SK-N-MC (cell line): ENCODE data around the gene CASZ1.

ENCODE experiments used
- DNase-seq: peaks from one replicate; pipeline ENCODE4 v3.0.0-alpha.2; 2011; ENCODE audit warnings: low read depth, low spot score
- H3K27ac ChIP-seq: fragments of 200-600 bp; sonication (generic); 2 replicates; pipeline ENCODE4 v1.5.1; 2016; ENCODE audit warnings: mixed run types
- H3K36me3 ChIP-seq: fragments of 200-600 bp; sonication (generic); 2 replicates; pipeline ENCODE4 v1.6.1; 2017; ENCODE audit warnings: antibody characterized with exemption, low read length, mixed read lengths; ENCODE audit not compliant: insufficient read depth
- H3K4me3 ChIP-seq: fragments of 200-600 bp; sonication (generic); 2 replicates; pipeline ENCODE4 v1.5.1; 2016
- H3K9ac ChIP-seq: fragments of 200-600 bp; sonication (generic); 2 replicates; pipeline ENCODE4 v1.8.0; 2017; ENCODE audit warnings: mixed run types, mixed read lengths; ENCODE audit not compliant: insufficient read length
- H3K9me3 ChIP-seq: fragments of 200-600 bp; sonication (generic); 2 replicates; pipeline ENCODE4 v1.6.1; 2017; ENCODE audit warnings: low read depth, mild to moderate bottlenecking, antibody characterized with exemption, low read length, moderate library complexity, mixed read lengths
- EZH2 ChIP-seq: fragments of 200-600 bp; sonication (generic); IDR thresholded peaks from one replicate; pipeline ENCODE4 v1.6.1; 2017; ENCODE audit warnings: antibody characterized with exemption
- FOXP2 ChIP-seq: optimal IDR thresholded peaks from 2 replicates; pipeline ENCODE3; 2011; ENCODE audit warnings: mild to moderate bottlenecking, moderate library complexity; ENCODE audit not compliant: insufficient read depth; ENCODE audit errors: extremely low read length, control extremely low read depth
- POLR2AphosphoS5 ChIP-seq: IDR thresholded peaks from 2 replicates; pipeline ENCODE4 v1.6.1; 2012; ENCODE audit warnings: mild to moderate bottlenecking, low read depth, low read length, borderline replicate concordance

The CASZ1 gene

DNA sequence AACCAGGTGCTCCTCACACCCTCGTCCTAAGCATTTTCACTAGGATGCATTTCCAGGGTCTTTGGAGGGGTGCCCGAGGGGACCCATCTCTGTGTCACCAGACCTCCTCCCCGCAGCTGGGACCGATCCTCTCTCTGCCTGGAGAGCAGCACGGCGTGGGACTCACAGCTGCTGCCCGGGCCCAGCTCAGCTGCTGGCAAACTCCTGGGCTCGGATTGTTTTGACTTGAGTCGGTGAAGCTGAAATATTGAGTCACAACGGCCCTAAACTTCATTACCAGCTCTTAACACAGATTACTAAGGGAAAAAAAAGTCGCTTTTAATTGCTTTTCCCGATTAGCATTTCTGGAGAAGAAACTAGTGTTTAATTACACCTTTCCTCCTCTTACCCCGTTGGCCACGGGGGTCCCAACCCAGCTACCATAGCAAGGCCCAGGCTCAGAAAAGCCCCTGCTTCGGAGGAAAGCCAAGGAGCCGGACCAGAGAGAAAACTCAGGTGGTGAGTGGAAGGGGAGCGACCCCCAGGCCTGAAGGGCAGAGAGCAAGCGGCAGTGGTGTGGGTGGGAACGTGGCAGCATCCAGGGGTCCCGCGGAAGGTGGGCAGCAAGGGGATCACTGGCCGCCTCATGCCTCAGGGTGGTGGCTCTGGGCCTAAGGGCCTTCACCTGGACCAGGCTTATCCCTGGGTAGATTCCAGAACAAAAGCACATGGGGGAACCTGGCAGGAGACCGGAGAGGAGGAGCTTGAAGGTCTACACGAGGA lies 41.7 kb downstream of the CASZ1 start:
- no peaks in the 10 kb centered on the region for H3K36me3 ChIP-seq
- TF ChIP-seq EZH2 (no peak), FOXP2 (no peak), POLR2AphosphoS5 (no peak)
- H3K9ac ChIP-seq, result no peak overlapping the region
- no peaks in the 10 kb centered on the region for H3K9me3 ChIP-seq
- H3K27ac ChIP-seq, result no peak overlapping the region
- H3K4me3 ChIP-seq, result no peak overlapping the region
- no peak for DNase-seq

DNA sequence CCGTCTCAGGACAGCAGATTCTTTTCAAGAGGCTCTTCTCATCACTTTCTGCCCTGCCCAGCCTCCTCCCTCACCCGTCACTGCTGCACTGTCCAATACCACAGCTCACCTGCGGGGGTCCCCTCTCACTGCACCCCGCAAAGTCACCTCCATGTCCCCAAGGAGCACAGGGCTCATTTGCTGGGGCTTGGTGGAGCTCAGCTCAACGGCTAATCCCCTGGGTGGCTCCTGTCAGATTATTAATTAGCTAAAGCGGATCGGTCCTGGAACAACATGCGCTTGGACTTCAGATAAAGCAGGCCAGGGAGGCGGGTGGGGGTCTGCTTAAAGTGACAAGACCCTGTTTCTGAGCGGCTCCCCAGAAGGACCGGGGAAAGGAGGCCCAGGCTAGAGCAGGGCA lies 43.1 kb downstream of the CASZ1 start:
- Histone ChIP-seq H3K9me3 (no peaks in the 10 kb centered on the region), H3K27ac (no peak overlapping the region), H3K4me3 (no peak overlapping the region), H3K36me3 (no peaks in the 10 kb centered on the region), H3K9ac (no peak overlapping the region)
- TF ChIP-seq FOXP2 (no peak), EZH2 (no peak), POLR2AphosphoS5 (no peak)
- DNase-seq, result no peak

DNA sequence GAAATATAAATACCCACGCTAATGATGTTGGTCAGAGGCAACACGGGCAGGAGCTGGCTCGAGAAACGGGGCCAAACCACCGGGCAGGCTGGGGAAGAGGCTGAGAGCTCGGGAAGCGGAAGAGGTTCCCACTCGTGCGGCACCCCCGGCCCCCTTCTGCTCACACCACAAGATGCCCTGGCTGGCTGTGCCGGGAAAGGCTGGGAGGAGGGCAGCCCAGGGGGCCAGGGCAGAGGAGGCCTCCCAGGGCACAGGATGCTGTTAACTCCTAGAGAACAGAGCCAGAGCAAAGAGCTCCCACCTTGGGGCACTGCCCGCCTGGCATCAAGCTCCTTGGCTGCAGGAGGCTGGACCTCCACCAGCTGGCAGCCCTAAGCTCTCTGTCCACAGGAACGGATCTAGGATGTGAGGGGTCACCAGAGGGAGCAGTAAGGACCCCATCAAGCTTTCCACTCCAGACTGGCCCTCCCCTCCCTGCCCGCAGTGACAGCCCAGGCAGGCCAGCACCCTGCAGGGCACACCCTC lies 44.8 kb downstream of the CASZ1 start:
- DNase-seq, result no peak
- Histone ChIP-seq H3K9ac (no peak overlapping the region), H3K27ac (no peak overlapping the region), H3K36me3 (no peaks in the 10 kb centered on the region), H3K4me3 (no peak overlapping the region), H3K9me3 (no peaks in the 10 kb centered on the region)
- TF ChIP-seq FOXP2 (no peak), POLR2AphosphoS5 (no peak), EZH2 (no peak)

DNA sequence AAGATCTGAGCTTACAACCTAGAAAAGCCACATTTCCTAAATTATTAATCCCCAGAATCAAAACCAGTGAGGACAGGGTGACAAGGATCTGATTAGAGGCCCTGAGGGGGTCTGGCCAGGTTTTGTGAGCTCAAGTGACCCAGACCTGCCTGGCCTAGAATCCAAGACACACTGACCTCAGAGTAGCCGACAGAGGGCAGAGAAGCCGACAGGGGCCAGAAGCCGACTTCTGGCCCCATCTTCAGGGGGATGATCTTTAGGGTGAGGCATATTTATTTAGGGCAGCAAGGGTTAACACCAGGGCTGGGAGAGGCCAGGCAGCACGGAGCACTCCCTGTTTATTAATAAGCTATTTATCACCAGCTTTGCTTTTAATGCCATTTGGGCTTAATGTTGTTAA lies 45.3 kb downstream of the CASZ1 start:
- Histone ChIP-seq H3K27ac (no peak overlapping the region), H3K9me3 (no peaks in the 10 kb centered on the region), H3K36me3 (no peaks in the 10 kb centered on the region), H3K9ac (no peak overlapping the region), H3K4me3 (no peak overlapping the region)
- no peak for DNase-seq
- TF ChIP-seq FOXP2, result no peak
- no peak for TF ChIP-seq EZH2
- no peak for TF ChIP-seq POLR2AphosphoS5

DNA sequence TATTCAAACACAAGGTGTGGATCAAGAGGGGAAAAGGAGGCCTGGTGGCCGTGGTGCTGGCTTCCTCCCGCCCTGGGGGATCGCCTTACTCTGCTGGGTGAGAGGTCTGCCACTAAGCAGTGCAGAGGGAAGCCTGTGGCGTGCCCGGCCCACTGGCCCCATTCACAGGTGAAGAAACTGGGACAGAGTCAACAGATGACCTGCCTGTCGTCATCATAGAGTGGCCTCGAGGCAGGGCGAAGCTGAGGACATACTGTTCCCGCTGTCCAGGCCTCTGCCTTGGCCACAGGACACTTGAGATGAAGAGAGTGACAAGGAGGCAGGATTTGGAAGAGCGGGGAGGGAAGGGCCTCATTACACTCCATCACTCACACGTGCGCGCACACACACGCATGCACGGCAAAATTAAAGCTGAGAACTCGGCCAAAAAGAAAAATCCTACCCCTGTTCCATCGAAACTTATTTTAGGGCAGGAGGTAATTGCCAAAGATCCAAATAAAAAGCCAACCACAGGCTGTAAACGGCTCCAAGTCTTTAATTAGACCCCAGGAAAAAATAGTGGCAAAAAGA lies 50.5 kb downstream of the CASZ1 start:
- Histone ChIP-seq H3K9ac (no peak overlapping the region), H3K9me3 (no peaks in the 10 kb centered on the region), H3K27ac (no peak overlapping the region), H3K4me3 (no peak overlapping the region), H3K36me3 (no peaks in the 10 kb centered on the region)
- no peak for DNase-seq
- TF ChIP-seq POLR2AphosphoS5 (no peak), FOXP2 (no peak), EZH2 (no peak)

DNA sequence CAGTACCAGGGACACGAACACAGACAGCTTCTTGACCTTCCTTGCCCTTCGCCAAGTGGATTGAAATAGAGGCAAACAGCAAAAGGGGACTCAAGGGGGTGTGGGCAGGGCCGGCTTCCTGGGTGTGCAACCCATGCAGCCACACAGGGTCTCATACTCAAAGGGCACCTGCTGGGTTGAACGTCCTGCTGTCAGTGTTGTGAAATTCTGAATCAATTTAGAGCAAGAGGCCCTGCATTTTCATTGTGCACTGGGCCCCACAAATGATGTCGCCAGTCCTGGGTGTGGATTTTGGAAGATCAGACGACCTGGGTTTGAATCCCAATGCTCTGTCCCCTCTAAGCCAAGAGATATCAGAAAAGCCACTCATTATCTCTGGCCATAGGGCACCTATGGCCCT lies 51.1 kb downstream of the CASZ1 start:
- Histone ChIP-seq H3K9me3 (no peaks in the 10 kb centered on the region), H3K4me3 (no peak overlapping the region), H3K9ac (no peak overlapping the region), H3K27ac (no peak overlapping the region), H3K36me3 (no peaks in the 10 kb centered on the region)
- TF ChIP-seq EZH2, result no peak
- TF ChIP-seq POLR2AphosphoS5, result no peak
- no peak for TF ChIP-seq FOXP2
- no peak for DNase-seq

DNA sequence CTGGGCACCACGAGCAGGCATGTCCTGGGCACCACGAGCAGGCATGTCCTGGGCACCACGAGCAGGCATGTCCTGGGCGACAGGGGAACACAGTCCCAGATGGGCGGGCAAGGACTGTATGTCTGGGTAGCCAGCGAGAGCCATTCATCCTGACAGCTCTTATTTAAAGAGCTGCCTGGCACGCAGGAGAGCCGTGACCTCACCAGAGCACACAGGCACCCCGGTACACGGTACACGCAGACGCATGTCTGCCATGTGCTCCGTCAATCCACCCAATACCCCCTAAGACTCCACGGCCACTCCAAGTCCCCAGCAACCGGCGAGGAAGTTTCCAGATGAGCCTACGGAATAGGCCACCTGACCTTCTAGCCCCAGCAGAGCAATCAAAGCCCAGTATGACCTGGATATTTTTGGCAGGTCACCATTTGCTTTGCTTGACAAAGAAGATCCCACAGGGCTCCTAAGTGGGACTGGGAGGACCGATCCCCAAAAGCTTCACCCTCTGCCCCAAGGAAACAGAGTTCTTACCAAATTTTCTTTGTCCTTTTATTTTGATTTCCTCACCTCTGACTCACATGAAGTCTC lies 51.7 kb downstream of the CASZ1 start:
- DNase-seq, result no peak
- no peak overlapping the region for H3K9ac ChIP-seq
- no peak for TF ChIP-seq POLR2AphosphoS5
- no peak for TF ChIP-seq FOXP2
- TF ChIP-seq EZH2, result no peak
- H3K36me3 ChIP-seq, result no peaks in the 10 kb centered on the region
- H3K4me3 ChIP-seq, result no peak overlapping the region
- H3K9me3 ChIP-seq, result no peaks in the 10 kb centered on the region
- H3K27ac ChIP-seq, result no peak overlapping the region

DNA sequence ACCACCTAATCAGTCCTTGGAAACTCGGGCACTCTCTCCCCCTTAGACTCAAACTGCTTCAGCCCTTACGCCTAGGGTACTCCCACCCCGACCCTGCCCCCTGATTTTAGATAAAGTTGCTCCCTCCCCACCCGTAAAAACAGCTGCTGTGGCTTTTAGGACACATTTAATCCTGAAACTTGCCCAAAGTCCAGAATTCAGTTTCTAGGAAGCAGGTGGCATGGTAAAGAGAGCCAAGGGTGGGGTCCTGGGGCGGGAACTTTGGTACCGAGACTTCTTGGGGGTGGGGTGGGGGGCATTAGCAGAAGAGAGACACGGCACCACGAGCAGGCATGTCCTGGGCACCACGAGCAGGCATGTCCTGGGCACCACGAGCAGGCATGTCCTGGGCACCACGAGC lies 52.4 kb downstream of the CASZ1 start:
- TF ChIP-seq FOXP2, result no peak
- no peak for TF ChIP-seq EZH2
- TF ChIP-seq POLR2AphosphoS5, result no peak
- Histone ChIP-seq H3K9me3 (no peaks in the 10 kb centered on the region), H3K27ac (no peak overlapping the region)

DNA sequence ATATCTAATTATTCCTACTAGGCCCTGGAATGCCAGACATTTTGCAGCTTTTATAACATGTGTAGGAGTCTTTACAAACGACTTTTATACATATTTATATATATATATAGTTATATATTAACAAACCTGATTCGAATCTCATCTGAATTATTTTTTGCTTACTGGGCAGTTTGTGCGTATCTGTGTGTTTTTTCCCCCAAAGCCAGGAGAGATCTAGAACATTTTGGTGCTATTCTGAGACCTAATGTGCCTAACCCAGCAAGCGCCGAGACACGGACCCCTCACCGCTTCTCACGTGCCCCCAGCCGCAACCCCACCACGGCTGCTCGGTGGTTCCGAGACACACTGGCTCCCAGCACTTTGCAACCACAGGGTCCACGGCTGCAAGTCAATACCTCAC lies 54.8 kb downstream of the CASZ1 start:
- 0 out of 2 replicates have a peak overlapping the region, but pooled peaks have one; percentile 50 for H3K27ac ChIP-seq
- no peak overlapping the region for H3K4me3 ChIP-seq
- H3K9ac ChIP-seq, result no peak overlapping the region
- TF ChIP-seq POLR2AphosphoS5 (no peak), FOXP2 (no peak), EZH2 (no peak)
- H3K36me3 ChIP-seq, result no peaks in the 10 kb centered on the region
- no peaks in the 10 kb centered on the region for H3K9me3 ChIP-seq
- DNase-seq, result no peak

More for the DNA sequence above, 52.4 kb downstream of the CASZ1 start:
- H3K36me3 ChIP-seq, result no peaks in the 10 kb centered on the region
- DNase-seq, result no peak
- no peak overlapping the region for H3K4me3 ChIP-seq
- no peak overlapping the region for H3K9ac ChIP-seq
